ENCODE results near the gene CPD. TPM values are rescaled to one million over a fixed set of nuclear protein-coding genes. Genes with fewer than 3 reads are reported as not detected.

Gene CPD
- total and polyA plus RNA-seq, 2 of the 13 experiments (the other 11 are each of a cell fraction or from before 2014, with no cell fraction given), result 46.1 to 72.3 TPM

- POLR2A ChIA-PET, result no interaction called here
- Histone ChIP-seq H3K27ac (ENCODE audit: extremely low read length, insufficient read depth, low read length) (no peak overlapping the region), H3K9me3 (ENCODE audit: low read length) (no peaks in the 10 kb centered on the region), H2AFZ (ENCODE audit: low read length) (no peak overlapping the region), H3K4me1 (ENCODE audit: insufficient read depth, low read length) (peaks cover 21% of the 10 kb centered on the region), H3K36me3 (replicated peaks in 1 of 2; ENCODE audit: control insufficient read depth in 1 of 2, insufficient read depth in 2 of 2, low read length in 2 of 2) (no peaks in the 10 kb centered on the region), H4K20me1 (ENCODE audit: insufficient read depth, low read length) (no peaks in the 10 kb centered on the region), H3K4me3 (replicated peaks in 1 of 3; ENCODE audit: insufficient read depth in 1 of 3, low read depth in 2 of 3, low read length in 3 of 3) (peak overlapping the region in 2 of 3 experiments; percentile 5 to 21; a peak in 1 of 6 replicates), H3K9ac (ENCODE audit: insufficient read depth, low read depth, low read length) (0 out of 2 replicates have a peak overlapping the region, but pooled peaks have one; percentile 13), H3K4me2 (ENCODE audit: low read depth, low read length) (peak overlapping the region; percentile 47), H3K27me3 (ENCODE audit: control insufficient read depth in 1 of 2, insufficient read depth in 2 of 2, low read length in 2 of 2) (no peaks in the 10 kb centered on the region; a peak in 1 of 5 replicates), H3K79me2 (ENCODE audit: insufficient read depth, low read length) (peaks cover 2% of the 10 kb centered on the region)
- TF ChIP-seq MAFF (IDR thresholded peaks at IDR 0.05; ENCODE audit: low read depth, low read length) (peak; percentile 67), MAFK (conservative IDR thresholded peaks at IDR 0.05 in 1 of 2, IDR thresholded peaks at IDR 0.05 in 1 of 2; ENCODE audit: low read length in 2 of 2) (peak; percentile 61 to 72), ZFYVE20 (CRISPR knock-in tag; IDR thresholded peaks at IDR 0.05; ENCODE audit: borderline replicate concordance, low read depth) (no peak), ZNF7 (CRISPR knock-in tag; IDR thresholded peaks at IDR 0.05) (no peak)
- TF ChIP-seq, protein P1, sequence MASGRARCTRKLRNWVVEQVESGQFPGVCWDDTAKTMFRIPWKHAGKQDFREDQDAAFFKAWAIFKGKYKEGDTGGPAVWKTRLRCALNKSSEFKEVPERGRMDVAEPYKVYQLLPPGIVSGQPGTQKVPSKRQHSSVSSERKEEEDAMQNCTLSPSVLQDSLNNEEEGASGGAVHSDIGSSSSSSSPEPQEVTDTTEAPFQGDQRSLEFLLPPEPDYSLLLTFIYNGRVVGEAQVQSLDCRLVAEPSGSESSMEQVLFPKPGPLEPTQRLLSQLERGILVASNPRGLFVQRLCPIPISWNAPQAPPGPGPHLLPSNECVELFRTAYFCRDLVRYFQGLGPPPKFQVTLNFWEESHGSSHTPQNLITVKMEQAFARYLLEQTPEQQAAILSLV (CRISPR knock-in tag; IDR thresholded peaks at IDR 0.05; ENCODE audit: borderline replicate concordance), result no peak
- no peak for DNase-seq (ENCODE audit: low spot score)
- CTCF ChIA-PET (ENCODE audit: low intra/inter-chr PET ratio, low total read pairs), result no interaction called here
- no peak for FAIRE-seq
- in situ Hi-C loops (cut with HindIII; ENCODE audit: extremely low pct_ligation_motif_present, low pct_unique_long_range_greater_than_20kb), result no loop called here
- BruUV-seq (replicated peaks), result no TSS peak
- WGBS (ENCODE audit: low lambda C conversion rate), result 46% methylated on average over 10 of the region's 10 CpGs
- ATAC-seq, result peak; percentile 23; the same call in 1 of the 3 replicates
- intact Hi-C loops (cut with micrococcal nuclease; ENCODE audit: unreplicated experiment), result no loop called here
These were observed 93.6 kb downstream of the CPD start for GRCh38 chr17:30472238-30472890.

DNA sequence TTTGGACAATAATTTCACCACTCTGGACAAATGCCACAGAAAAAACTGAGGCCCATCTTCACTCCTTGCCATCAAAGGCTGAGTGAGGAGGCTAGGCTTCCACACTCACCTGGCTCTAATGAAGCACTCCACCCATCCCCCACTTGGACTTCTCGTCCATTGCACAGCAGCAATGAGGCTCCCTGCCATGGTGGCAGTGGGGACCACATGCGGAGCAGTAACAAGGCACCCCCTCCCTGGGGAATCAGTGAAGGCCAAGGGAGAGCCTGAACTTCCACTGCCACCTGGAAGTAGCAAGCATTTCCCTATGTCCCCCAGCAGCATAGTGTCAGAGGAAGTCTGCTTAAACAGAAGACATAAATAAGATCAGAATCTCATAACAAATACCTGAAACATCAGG, 96.5 kb downstream of the CPD start:
- Histone ChIP-seq H3K27me3 (ENCODE audit: control insufficient read depth in 1 of 2, insufficient read depth in 2 of 2, low read length in 2 of 2) (no peaks in the 10 kb centered on the region; a peak in 1 of 5 replicates), H3K36me3 (replicated peaks in 1 of 2; ENCODE audit: control insufficient read depth in 1 of 2, insufficient read depth in 2 of 2, low read length in 2 of 2) (0 out of 5 replicates have a peak, but pooled peaks cover 0 to 4% of the 10 kb centered on the region in 2 experiments), H3K4me1 (ENCODE audit: insufficient read depth, low read length) (peaks cover 34% of the 10 kb centered on the region), H3K9me3 (ENCODE audit: low read length) (no peaks in the 10 kb centered on the region), H3K4me2 (ENCODE audit: low read depth, low read length) (no peak overlapping the region), H3K4me3 (replicated peaks in 1 of 3; ENCODE audit: insufficient read depth in 1 of 3, low read depth in 2 of 3, low read length in 3 of 3) (no peak overlapping the region), H3K79me2 (ENCODE audit: insufficient read depth, low read length) (peaks cover 23% of the 10 kb centered on the region), H3K27ac (ENCODE audit: extremely low read length, insufficient read depth, low read length) (no peak overlapping the region), H3K9ac (ENCODE audit: insufficient read depth, low read depth, low read length) (no peak overlapping the region), H4K20me1 (ENCODE audit: insufficient read depth, low read length) (no peaks in the 10 kb centered on the region), H2AFZ (ENCODE audit: low read length) (no peak overlapping the region)
- DNase-seq (ENCODE audit: low spot score), result no peak
- no TSS peak for BruUV-seq (replicated peaks)
- ChIA-PET POLR2A (no interaction called here), CTCF (ENCODE audit: low intra/inter-chr PET ratio, low total read pairs) (no interaction called here)
- intact Hi-C loops (cut with micrococcal nuclease; ENCODE audit: unreplicated experiment), result no loop called here
- in situ Hi-C loops (cut with HindIII; ENCODE audit: extremely low pct_ligation_motif_present, low pct_unique_long_range_greater_than_20kb), result no loop called here
- ATAC-seq, result no peak
- WGBS (ENCODE audit: low lambda C conversion rate), result 84% methylated on average over 2 of the region's 2 CpGs
- no peak for FAIRE-seq
- TF ChIP-seq SAFB2 (CRISPR knock-in tag; IDR thresholded peaks at IDR 0.05; ENCODE audit: borderline replicate concordance, low read depth) (no peak), TOE1 (CRISPR knock-in tag; IDR thresholded peaks at IDR 0.05) (no peak), FOSL1 (CRISPR knock-in tag; IDR thresholded peaks at IDR 0.05; ENCODE audit: borderline replicate concordance) (no peak), MATR3 (CRISPR knock-in tag; IDR thresholded peaks at IDR 0.05) (no peak), STAT5B (CRISPR knock-in tag; IDR thresholded peaks at IDR 0.05) (no peak), ZNF44 (CRISPR knock-in tag; IDR thresholded peaks at IDR 0.05) (no peak), SMARCE1 (IDR thresholded peaks at IDR 0.05; ENCODE audit: borderline replicate concordance) (no peak), POLR2G (IDR thresholded peaks at IDR 0.05; ENCODE audit: low read depth, low read length) (no peak), TFAP4 (IDR thresholded peaks at IDR 0.05; ENCODE audit: borderline replicate concordance, low read depth) (no peak)
- TF ChIP-seq, protein P2, sequence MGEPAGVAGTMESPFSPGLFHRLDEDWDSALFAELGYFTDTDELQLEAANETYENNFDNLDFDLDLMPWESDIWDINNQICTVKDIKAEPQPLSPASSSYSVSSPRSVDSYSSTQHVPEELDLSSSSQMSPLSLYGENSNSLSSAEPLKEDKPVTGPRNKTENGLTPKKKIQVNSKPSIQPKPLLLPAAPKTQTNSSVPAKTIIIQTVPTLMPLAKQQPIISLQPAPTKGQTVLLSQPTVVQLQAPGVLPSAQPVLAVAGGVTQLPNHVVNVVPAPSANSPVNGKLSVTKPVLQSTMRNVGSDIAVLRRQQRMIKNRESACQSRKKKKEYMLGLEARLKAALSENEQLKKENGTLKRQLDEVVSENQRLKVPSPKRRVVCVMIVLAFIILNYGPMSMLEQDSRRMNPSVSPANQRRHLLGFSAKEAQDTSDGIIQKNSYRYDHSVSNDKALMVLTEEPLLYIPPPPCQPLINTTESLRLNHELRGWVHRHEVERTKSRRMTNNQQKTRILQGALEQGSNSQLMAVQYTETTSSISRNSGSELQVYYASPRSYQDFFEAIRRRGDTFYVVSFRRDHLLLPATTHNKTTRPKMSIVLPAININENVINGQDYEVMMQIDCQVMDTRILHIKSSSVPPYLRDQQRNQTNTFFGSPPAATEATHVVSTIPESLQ (CRISPR knock-in tag; conservative IDR thresholded peaks at IDR 0.05), result no peak
